ENCODE data around the gene NCOA3. TPM values are rescaled to one million over a fixed set of nuclear protein-coding genes. Genes with fewer than 3 reads are reported as not detected.

Gene NCOA3
- total RNA-seq, 2 experiments from 2014 or later, result 59.9 to 65.4 TPM

DNA sequence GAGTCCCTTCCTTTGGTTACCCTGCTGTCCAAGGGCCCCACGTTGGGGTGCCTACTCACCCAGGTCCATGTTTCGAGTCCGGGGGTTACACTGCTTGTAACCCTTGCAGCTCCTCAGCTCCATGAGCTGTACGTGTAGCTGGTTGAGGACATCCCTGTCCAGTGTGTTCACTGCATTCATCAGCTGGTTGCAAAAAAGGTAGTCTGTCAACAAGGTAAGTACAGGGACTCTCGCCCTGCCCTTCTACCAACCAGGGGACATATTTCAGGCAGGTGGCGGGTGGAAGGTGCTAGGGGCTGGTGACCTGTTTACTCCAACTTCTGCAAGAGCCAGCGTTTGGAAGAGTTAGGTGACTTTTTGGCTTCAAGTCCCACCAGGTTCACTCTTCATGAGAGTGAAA is 160.0 kb downstream of the NCOA3 start:
- H3K36me3 ChIP-seq (ENCODE audit: insufficient read depth, low read length), result peaks cover 24% of the 10 kb centered on the region
- Mint-ChIP-seq H3K36me3 (ENCODE audit: low read depth) (peaks cover 36% of the 10 kb centered on the region), H3K4me3 (no peak overlapping the region), H3K4me1 (ENCODE audit: low read depth) (no peaks in the 10 kb centered on the region), H3K27ac (no peak overlapping the region), H3K27me3 (no peaks in the 10 kb centered on the region), H3K9me3 (no peaks in the 10 kb centered on the region)
- no peaks in the 10 kb centered on the region for H3K9me3 ChIP-seq (ENCODE audit: control insufficient read depth in 1 of 2, insufficient read depth in 1 of 2, low read length in 2 of 2)
- DNase-seq (no peak), ATAC-seq (ENCODE audit: poor library complexity) (no peak)
- ChIA-PET POLR2A (interaction anchor here (1.1 kb wide), 1 partner anchor 13 kb away, joined by 3 read pairs; no protein-coding TSS in a partner anchor), CTCF (interaction anchor here (1.8 kb wide), 1 partner anchor 959 kb away, joined by 6 read pairs; no protein-coding TSS in a partner anchor)
- no peaks in the 10 kb centered on the region for H3K27me3 ChIP-seq (ENCODE audit: control insufficient read depth in 1 of 2, insufficient read depth in 2 of 2, low read length in 2 of 2)
- H3K27ac ChIP-seq (ENCODE audit: low read depth in 1 of 2, low read length in 2 of 2), result no peak overlapping the region
- TF ChIP-seq, protein P1, sequence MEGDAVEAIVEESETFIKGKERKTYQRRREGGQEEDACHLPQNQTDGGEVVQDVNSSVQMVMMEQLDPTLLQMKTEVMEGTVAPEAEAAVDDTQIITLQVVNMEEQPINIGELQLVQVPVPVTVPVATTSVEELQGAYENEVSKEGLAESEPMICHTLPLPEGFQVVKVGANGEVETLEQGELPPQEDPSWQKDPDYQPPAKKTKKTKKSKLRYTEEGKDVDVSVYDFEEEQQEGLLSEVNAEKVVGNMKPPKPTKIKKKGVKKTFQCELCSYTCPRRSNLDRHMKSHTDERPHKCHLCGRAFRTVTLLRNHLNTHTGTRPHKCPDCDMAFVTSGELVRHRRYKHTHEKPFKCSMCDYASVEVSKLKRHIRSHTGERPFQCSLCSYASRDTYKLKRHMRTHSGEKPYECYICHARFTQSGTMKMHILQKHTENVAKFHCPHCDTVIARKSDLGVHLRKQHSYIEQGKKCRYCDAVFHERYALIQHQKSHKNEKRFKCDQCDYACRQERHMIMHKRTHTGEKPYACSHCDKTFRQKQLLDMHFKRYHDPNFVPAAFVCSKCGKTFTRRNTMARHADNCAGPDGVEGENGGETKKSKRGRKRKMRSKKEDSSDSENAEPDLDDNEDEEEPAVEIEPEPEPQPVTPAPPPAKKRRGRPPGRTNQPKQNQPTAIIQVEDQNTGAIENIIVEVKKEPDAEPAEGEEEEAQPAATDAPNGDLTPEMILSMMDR (IDR thresholded peaks at IDR 0.05), result no peak
- intact Hi-C loops (cut with DNase I, micrococcal nuclease), result no loop called here
- no peak overlapping the region for H3K4me3 ChIP-seq (ENCODE audit: low read length)
- H3K4me1 ChIP-seq (ENCODE audit: insufficient read depth, low read length), result peaks cover 8% of the 10 kb centered on the region

DNA sequence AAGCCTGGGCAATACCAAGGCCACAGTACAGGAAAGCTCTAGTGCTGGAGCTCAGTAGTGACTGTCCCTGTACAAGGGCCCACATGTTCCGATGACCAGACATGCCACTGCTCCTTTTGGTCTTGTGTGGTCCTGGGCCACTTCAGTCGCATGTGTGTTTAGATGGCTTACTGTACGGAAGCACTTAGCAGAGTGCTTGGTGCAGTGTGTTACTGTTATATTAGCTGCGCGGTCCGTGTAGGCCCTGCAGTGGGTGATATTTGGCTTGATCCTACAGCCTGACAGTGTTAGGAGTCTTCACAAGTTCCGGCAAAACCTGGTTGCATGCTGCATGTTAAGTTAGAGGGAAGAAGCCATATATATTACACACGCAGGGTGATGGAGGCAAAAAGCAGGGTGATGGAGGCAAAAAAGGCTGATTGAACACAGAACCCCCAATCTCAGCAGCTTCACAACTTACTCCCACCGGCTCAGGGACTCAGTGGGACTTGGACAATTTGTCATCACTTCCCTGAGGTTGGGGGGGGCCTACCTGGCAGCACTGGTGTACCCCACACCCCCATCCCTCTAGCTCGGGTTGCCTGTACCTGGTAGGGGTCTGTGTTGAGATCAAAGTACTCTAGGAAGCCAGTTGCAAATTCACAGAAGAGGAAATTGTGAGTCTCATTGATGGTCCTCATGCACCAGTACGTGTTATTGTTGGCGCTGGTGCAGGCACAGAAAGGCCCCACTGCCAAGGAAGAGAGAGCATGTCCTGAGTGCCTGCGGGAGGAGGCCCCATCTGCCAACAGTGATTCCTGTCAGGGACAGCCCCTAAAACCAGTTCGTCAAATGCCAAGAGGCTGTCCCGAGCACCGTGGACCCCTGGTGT is 161.0 kb downstream of the NCOA3 start:
- Histone ChIP-seq H3K9me3 (ENCODE audit: control insufficient read depth in 1 of 2, insufficient read depth in 1 of 2, low read length in 2 of 2) (no peaks in the 10 kb centered on the region), H3K27me3 (ENCODE audit: control insufficient read depth in 1 of 2, insufficient read depth in 2 of 2, low read length in 2 of 2) (no peaks in the 10 kb centered on the region), H3K4me3 (ENCODE audit: low read length) (no peak overlapping the region), H3K27ac (ENCODE audit: low read depth in 1 of 2, low read length in 2 of 2) (no peak overlapping the region), H3K4me1 (ENCODE audit: insufficient read depth, low read length) (peaks cover 8% of the 10 kb centered on the region), H3K36me3 (ENCODE audit: insufficient read depth, low read length) (peaks cover 22% of the 10 kb centered on the region)
- H3K27ac Mint-ChIP-seq, result no peak overlapping the region
- peaks cover 28% of the 10 kb centered on the region for H3K36me3 Mint-ChIP-seq (ENCODE audit: low read depth)
- H3K4me1 Mint-ChIP-seq (ENCODE audit: low read depth), result no peaks in the 10 kb centered on the region
- ChIA-PET CTCF (interaction anchor here (1.5 to 1.8 kb wide), 2 partner anchors 10 to 958 kb away, joined by 6 read pairs; no protein-coding TSS in a partner anchor), POLR2A (no interaction called here)
- intact Hi-C loops (cut with DNase I, micrococcal nuclease), result loop anchor here (1.0 kb wide), 1 partner anchor 959 kb away; no protein-coding TSS in a partner anchor
- H3K4me3 Mint-ChIP-seq, result no peak overlapping the region
- TF ChIP-seq, protein P1 (IDR thresholded peaks at IDR 0.05), result no peak
- no peaks in the 10 kb centered on the region for H3K9me3 Mint-ChIP-seq
- H3K27me3 Mint-ChIP-seq, result no peaks in the 10 kb centered on the region
- ATAC-seq (ENCODE audit: poor library complexity) (no peak), DNase-seq (no peak)

DNA sequence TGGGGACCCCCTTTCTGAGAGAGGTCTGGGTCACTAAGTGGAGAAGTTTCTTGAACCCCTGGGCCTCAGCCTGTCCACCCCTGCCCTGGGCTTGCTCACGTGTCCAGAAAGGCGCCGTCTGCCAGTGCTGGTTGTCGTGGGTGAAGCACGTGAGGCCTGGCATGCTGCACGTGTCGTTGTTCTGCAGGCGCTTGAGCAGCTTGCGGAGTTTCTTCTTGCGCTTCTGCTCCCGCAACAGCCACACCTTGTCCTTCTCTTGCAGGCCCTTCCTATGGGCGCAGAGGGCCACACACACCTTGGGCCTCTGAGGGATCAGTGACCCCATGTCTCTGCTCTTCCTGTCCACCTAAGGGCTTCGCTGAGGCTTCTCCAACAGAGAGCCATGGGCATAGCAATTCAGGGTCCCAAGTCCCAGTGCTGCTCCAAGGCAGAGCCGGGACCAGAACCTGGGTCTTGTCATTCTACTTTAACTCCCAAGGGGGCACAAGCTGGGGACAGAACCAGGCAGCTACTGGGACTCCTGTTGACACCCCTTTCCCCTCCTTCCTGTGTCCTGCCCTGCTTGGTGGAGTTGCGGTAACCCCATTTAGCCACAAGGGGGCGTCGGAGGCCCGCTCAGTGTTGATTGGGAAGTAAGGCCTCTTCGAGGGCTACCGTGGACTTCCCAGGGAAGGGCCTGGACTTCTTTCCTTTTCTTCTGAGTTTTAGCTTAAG is 161.8 kb downstream of the NCOA3 start:
- TF ChIP-seq, protein P1 (IDR thresholded peaks at IDR 0.05), result peak; percentile 92
- ChIA-PET POLR2A (no interaction called here), CTCF (interaction anchor here (0.6 to 1.7 kb wide), 4 partner anchors 11 to 957 kb away, joined by 3 to 15 read pairs (median 4); no protein-coding TSS in a partner anchor)
- intact Hi-C loops (cut with DNase I, micrococcal nuclease), result loop anchor here (1.0 kb wide), 1 partner anchor 958 kb away; no protein-coding TSS in a partner anchor
- Mint-ChIP-seq H3K36me3 (ENCODE audit: low read depth) (peaks cover 21% of the 10 kb centered on the region), H3K27me3 (no peaks in the 10 kb centered on the region), H3K4me1 (ENCODE audit: low read depth) (no peaks in the 10 kb centered on the region), H3K9me3 (no peaks in the 10 kb centered on the region), H3K27ac (peak overlapping the region; percentile 32), H3K4me3 (no peak overlapping the region)
- Histone ChIP-seq H3K4me3 (ENCODE audit: low read length) (no peak overlapping the region), H3K27me3 (ENCODE audit: control insufficient read depth in 1 of 2, insufficient read depth in 2 of 2, low read length in 2 of 2) (no peaks in the 10 kb centered on the region), H3K4me1 (ENCODE audit: insufficient read depth, low read length) (peaks cover 8% of the 10 kb centered on the region), H3K27ac (ENCODE audit: low read depth in 1 of 2, low read length in 2 of 2) (no peak overlapping the region), H3K9me3 (ENCODE audit: control insufficient read depth in 1 of 2, insufficient read depth in 1 of 2, low read length in 2 of 2) (no peaks in the 10 kb centered on the region), H3K36me3 (ENCODE audit: insufficient read depth, low read length) (peaks cover 16% of the 10 kb centered on the region)
- peak; percentile 54 to 82 (median 68) for DNase-seq
- peak; percentile 82 for ATAC-seq (ENCODE audit: poor library complexity)

All from CD4-positive, alpha-beta T cell (primary cell).